ENCODE data around the gene DPP4.
A peak's percentile ranks its signal among the peaks of the same experiment; 100 is the strongest.

DPP4 gene

DNA sequence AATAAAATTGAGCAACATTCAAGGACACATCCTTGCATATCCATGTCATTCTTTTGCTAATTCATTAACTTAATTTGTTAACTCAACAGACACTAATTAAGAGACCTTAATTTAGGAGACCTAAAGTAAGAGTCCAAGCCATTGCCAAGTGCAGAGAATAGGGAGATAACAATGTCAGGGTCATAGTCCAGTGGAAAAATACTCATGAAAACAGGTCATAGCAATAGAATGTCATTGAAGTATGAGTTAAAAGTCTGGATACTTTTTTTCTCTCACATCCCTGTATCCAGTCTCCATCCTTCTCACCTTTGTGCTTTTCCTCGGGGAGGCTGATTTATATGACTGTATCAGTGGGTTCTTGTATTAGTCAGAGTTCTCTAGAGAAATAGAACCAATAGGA is 26.6 kb upstream of the DPP4 start:
- no peak for DNase-seq (ENCODE audit: low spot score)
- TF ChIP-seq, protein P1, sequence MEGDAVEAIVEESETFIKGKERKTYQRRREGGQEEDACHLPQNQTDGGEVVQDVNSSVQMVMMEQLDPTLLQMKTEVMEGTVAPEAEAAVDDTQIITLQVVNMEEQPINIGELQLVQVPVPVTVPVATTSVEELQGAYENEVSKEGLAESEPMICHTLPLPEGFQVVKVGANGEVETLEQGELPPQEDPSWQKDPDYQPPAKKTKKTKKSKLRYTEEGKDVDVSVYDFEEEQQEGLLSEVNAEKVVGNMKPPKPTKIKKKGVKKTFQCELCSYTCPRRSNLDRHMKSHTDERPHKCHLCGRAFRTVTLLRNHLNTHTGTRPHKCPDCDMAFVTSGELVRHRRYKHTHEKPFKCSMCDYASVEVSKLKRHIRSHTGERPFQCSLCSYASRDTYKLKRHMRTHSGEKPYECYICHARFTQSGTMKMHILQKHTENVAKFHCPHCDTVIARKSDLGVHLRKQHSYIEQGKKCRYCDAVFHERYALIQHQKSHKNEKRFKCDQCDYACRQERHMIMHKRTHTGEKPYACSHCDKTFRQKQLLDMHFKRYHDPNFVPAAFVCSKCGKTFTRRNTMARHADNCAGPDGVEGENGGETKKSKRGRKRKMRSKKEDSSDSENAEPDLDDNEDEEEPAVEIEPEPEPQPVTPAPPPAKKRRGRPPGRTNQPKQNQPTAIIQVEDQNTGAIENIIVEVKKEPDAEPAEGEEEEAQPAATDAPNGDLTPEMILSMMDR (IDR thresholded peaks at IDR 0.05; ENCODE audit: borderline replicate concordance, control extremely low read depth, extremely low read depth, insufficient read depth, missing control alignments) = no peak
- in situ Hi-C loops (cut with MboI; ENCODE audit: low sequenced_read_pairs, unreplicated experiment) = loop anchor here (25.0 kb wide), 1 partner anchor 513 kb away; no protein-coding TSS in a partner anchor

DNA sequence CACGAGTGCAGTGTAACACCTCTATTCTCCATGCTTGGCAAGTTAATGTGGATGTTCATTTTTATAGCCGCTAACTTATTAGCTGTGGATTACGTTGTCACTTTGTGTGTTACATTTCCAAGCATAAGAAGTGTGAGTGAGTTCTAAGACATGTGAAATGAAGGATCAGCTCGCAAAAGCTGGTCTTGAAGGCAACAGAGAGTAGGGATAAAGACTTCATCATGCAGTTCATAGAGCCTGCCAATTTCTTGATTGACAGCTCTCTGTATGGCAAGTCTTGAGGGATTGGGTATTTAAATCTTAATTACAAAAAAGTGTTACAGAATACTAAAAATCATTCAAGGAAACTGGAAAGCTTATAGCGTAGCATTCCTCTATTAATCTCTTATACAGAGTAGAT is 25.8 kb upstream of the DPP4 start:
- TF ChIP-seq, protein P1 (IDR thresholded peaks at IDR 0.05; ENCODE audit: borderline replicate concordance, control extremely low read depth, extremely low read depth, insufficient read depth, missing control alignments) = no peak

DNA sequence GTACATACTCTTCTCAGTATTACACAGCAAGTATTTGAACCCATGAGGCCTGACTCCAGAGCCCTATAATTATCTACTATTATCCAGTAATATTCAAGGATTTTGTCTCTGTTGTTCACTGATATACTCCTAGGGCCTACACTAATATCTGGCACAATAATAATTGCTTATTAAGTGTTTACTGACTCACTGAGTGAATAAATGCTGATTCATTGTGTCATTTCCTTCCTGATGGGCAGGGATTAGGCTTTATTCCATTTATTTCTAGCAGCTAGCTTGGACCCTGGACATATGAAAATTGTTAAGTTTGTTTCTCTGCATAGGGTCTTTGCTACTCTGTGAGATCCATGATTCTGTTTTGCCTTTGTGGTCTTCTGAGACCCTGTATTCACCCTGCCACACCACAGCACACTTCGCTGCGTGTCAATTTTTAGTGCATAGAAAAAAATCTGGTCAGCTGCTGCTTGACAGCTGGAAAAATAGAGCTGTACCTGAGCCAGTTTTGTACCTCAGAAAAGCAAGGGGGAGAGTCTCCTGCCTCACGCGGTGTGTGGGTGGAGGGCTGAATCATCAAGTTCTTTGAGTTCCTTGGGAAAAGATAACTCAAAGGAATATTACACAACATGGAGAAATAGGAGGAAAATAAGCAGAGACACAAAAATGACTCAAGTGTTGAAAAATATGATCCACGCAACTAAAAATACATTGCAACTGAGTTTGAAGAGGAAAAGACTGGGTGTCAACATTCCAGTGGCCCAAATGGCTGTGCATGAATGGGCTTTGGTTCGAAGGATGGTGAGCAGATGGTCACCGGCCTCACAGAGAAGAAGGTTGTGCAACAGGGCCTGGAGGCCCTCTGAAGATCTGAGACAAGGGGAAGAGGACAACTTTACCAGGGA is 18.9 kb upstream of the DPP4 start:
- TF ChIP-seq, protein P1 (IDR thresholded peaks at IDR 0.05; ENCODE audit: borderline replicate concordance, control extremely low read depth, extremely low read depth, insufficient read depth, missing control alignments) = no peak
- in situ Hi-C loops (cut with MboI; ENCODE audit: low sequenced_read_pairs, unreplicated experiment) = no loop called here
- DNase-seq (ENCODE audit: low spot score) = no peak

More for the DNA sequence above, 25.8 kb upstream of the DPP4 start:
- DNase-seq (ENCODE audit: low spot score) = no peak
- in situ Hi-C loops (cut with MboI; ENCODE audit: low sequenced_read_pairs, unreplicated experiment) = loop anchor here (25.0 kb wide), 1 partner anchor 513 kb away; no protein-coding TSS in a partner anchor

DNA sequence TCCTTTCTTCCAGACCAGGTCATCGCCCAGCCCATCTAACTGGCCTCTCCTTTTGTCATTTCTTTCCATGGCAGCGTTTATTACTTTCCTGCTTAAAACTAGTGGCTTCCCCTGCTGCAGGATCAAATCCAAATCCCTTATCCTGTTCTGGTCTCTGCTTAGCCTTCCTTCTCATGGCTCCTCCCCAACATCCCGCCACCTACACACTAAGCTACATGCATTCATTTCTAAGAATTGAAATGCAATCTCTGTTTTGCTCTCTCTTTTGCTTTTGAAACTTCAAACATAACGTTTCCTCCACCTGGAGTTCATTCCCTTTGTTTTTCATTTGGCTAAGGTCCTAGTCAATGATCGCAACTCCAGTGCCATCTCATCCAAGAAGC is 18.0 kb upstream of the DPP4 start:
- no peak for DNase-seq (ENCODE audit: low spot score)
- in situ Hi-C loops (cut with MboI; ENCODE audit: low sequenced_read_pairs, unreplicated experiment) = no loop called here
- TF ChIP-seq, protein P1 (IDR thresholded peaks at IDR 0.05; ENCODE audit: borderline replicate concordance, control extremely low read depth, extremely low read depth, insufficient read depth, missing control alignments) = no peak

DNA sequence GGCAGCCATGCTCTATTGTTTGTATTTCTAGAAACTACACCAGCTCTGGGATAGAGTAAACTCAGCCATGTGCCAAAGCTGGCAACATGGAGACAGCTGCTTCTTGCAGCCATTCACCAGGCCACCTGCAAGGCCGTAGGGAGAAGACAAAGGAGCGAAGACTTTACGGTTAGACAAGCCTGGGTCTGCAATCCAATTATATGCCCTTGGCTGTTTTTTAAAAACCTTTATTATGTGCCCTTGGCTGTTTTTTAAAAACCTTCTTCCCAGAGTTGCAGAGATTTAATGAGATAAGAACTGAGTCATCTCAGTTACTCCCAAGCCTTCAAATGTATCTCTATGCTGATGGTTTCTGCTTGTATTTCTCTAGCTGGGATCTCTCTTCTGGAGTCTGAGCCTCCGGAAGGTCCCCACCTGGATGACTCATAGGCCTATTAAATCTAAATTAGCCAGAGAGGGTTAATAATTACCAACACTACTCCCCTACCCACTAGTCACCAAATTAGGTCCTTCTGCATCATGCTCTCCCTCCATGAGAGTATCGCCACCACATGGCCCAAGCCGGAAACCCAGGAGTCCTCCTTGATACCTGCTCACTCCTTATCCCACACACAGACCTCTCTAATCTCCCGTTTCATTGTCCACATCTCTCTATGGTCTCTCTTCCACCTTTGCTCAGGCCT is 17.5 kb upstream of the DPP4 start:
- in situ Hi-C loops (cut with MboI; ENCODE audit: low sequenced_read_pairs, unreplicated experiment) = no loop called here
- TF ChIP-seq, protein P1 (IDR thresholded peaks at IDR 0.05; ENCODE audit: borderline replicate concordance, control extremely low read depth, extremely low read depth, insufficient read depth, missing control alignments) = peak; percentile 23
- no peak for DNase-seq (ENCODE audit: low spot score)

DNA sequence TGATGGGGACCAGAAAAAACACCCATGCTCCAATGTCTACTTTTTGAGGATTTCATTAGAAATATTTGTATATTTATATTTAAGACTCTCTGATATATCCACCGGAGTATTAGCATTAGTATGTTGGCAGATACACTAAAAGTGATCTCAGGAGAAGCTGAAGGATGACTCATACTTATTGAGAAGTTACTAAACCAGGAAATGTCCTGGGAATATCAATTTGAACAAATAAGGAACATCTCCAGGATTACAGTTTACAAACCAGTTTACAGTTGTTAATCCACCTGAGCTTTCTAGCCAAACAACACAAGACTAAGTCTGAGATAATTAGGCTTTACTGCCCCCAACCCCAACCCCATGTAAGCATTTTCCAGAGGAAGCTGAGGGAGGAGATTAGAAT is 16.1 kb upstream of the DPP4 start:
- in situ Hi-C loops (cut with MboI; ENCODE audit: low sequenced_read_pairs, unreplicated experiment) = no loop called here
- no peak for DNase-seq (ENCODE audit: low spot score)
- TF ChIP-seq, protein P1 (IDR thresholded peaks at IDR 0.05; ENCODE audit: borderline replicate concordance, control extremely low read depth, extremely low read depth, insufficient read depth, missing control alignments) = no peak

Data from GM13976 (cell line).